Neural cell (in vitro differentiated cells): ENCODE data around the gene TTC21A. TPM values are rescaled to one million over a fixed set of nuclear protein-coding genes. Genes with fewer than 3 reads are reported as not detected.

ENCODE experiments used
- H2AFZ ChIP-seq: fragments of 200-600, 300-800 bp; sonication (generic), shearing (Covaris generic); 2 replicates; pipeline ENCODE4 v1.6.0; 2014; ENCODE audit warnings: low read depth, mild to moderate bottlenecking, antibody characterized with exemption, low read length, moderate library complexity
- H3F3A ChIP-seq: fragments of 200-600 bp; shearing (Covaris generic); 2 replicates; pipeline ENCODE4 v1.6.1; 2016; ENCODE audit warnings: mild to moderate bottlenecking, moderate library complexity, mixed read lengths, antibody characterized with exemption, low read length; ENCODE audit not compliant: insufficient read depth, poor library complexity, severe bottlenecking
- H3K27ac ChIP-seq: fragments of 200-600, 300-800 bp; sonication (generic), shearing (Covaris generic); 2 replicates; pipeline ENCODE4 v1.5.1; 2014; ENCODE audit warnings: mild to moderate bottlenecking, low read length, moderate library complexity
- H3K27me3 ChIP-seq: fragments of 300-800, 200-600 bp; sonication (generic), shearing (Covaris generic); 2 replicates; pipeline ENCODE4 v1.6.0; 2014; ENCODE audit warnings: mild to moderate bottlenecking, low read depth, low read length, moderate library complexity; ENCODE audit not compliant: insufficient read depth
- H3K36me3 ChIP-seq: fragments of 300-800, 200-600 bp; sonication (generic), shearing (Covaris generic); 2 replicates; pipeline ENCODE4 v1.5.1; 2014; ENCODE audit warnings: mild to moderate bottlenecking, antibody characterized with exemption, low read length, moderate library complexity; ENCODE audit not compliant: insufficient read depth
- H3K4me2 ChIP-seq: fragments of 300-800, 200-600 bp; sonication (generic), shearing (Covaris generic); 2 replicates; pipeline ENCODE4 v1.6.0; 2014; ENCODE audit warnings: mild to moderate bottlenecking, low read length
- H3K4me3 ChIP-seq: fragments of 300-800, 200-600 bp; sonication (generic), shearing (Covaris generic); 2 replicates; pipeline ENCODE4 v1.5.1; 2014; ENCODE audit warnings: mild to moderate bottlenecking, low read length, moderate library complexity
- H3K79me2 ChIP-seq: fragments of 200-600 bp; shearing (Covaris generic); replicated peaks from 2 replicates; pipeline ENCODE4 v1.6.0; 2014; ENCODE audit warnings: mild to moderate bottlenecking, low read length, moderate library complexity; ENCODE audit not compliant: insufficient read depth
- H3K9ac ChIP-seq: fragments of 300-800, 200-600 bp; sonication (generic), shearing (Covaris generic); 2 replicates; pipeline ENCODE4 v1.6.1; 2016; ENCODE audit warnings: mild to moderate bottlenecking, low read length, mixed read lengths
- H3K9me2 ChIP-seq: fragments of 200-600 bp; shearing (Covaris generic); 2 replicates; pipeline ENCODE4 v1.6.1; 2016; ENCODE audit warnings: mild to moderate bottlenecking, low read length, mixed read lengths; ENCODE audit not compliant: insufficient read depth
- H3K9me3 ChIP-seq: fragments of 200-600, 300-800 bp; sonication (generic), shearing (Covaris generic); 2 replicates; pipeline ENCODE4 v1.6.1; 2016; ENCODE audit warnings: mild to moderate bottlenecking, mixed run types, low read length, moderate library complexity, mixed read lengths
- H4K20me1 ChIP-seq: fragments of 200-600 bp; shearing (Covaris generic); 2 replicates; pipeline ENCODE4 v1.6.1; 2016; ENCODE audit warnings: mild to moderate bottlenecking, mixed run types; ENCODE audit not compliant: insufficient read depth
- CTCF ChIP-seq: fragments of 450-650 bp; IDR thresholded peaks from 2 replicates; pipeline ENCODE4 v1.5.1; 2014; ENCODE audit warnings: antibody characterized with exemption, mild to moderate bottlenecking, moderate library complexity; ENCODE audit not compliant: poor library complexity, severe bottlenecking
- EP300 ChIP-seq: fragments of 450-650 bp; conservative IDR thresholded peaks from 2 replicates; pipeline ENCODE4 v1.6.1; 2014; ENCODE audit warnings: antibody characterized with exemption, mild to moderate bottlenecking, moderate library complexity; ENCODE audit not compliant: poor library complexity, severe bottlenecking
- EZH2 ChIP-seq: fragments of 200-600, 300-800 bp; shearing (Covaris generic), sonication (generic); IDR thresholded peaks from 2 replicates; pipeline ENCODE4 v1.6.1; 2014; ENCODE audit warnings: antibody characterized with exemption, low read length, borderline replicate concordance, mild to moderate bottlenecking; ENCODE audit not compliant: insufficient read depth, poor library complexity, severe bottlenecking
- MXI1 ChIP-seq: fragments of 450-650 bp; conservative IDR thresholded peaks from 2 replicates; pipeline ENCODE4 v1.6.1; 2014; ENCODE audit warnings: antibody characterized with exemption, mild to moderate bottlenecking; ENCODE audit not compliant: poor library complexity, severe bottlenecking
- POLR2AphosphoS5 ChIP-seq: IDR thresholded peaks from 2 replicates; pipeline ENCODE4 v1.6.1; 2012
- RAD21 ChIP-seq: fragments of 450-650 bp; conservative IDR thresholded peaks from 2 replicates; pipeline ENCODE4 v1.6.1; 2014; ENCODE audit warnings: antibody characterized with exemption, mild to moderate bottlenecking, moderate library complexity
- REST ChIP-seq: IDR thresholded peaks from 2 replicates; pipeline ENCODE4 v1.6.1; 2012; ENCODE audit warnings: borderline replicate concordance
- SMC3 ChIP-seq: fragments of 450-650 bp; conservative IDR thresholded peaks from 2 replicates; pipeline ENCODE4 v1.6.1; 2014; ENCODE audit warnings: antibody characterized with exemption, mild to moderate bottlenecking, moderate library complexity; ENCODE audit not compliant: poor library complexity
- TAF1 ChIP-seq: IDR thresholded peaks from 2 replicates; pipeline ENCODE4 v1.6.1; 2012; ENCODE audit warnings: low read depth
- polyA plus RNA-seq: library from polyadenylated mRNA; depleted of rRNA; stranded (reverse); fragments of >200 nt; gene quantifications from 2 replicates; pipeline ENCODE4 v1.2.3, GENCODE V29; 2014

TTC21A gene
- polyA plus RNA-seq, 1 donor from 2014 or later = 6.2 TPM

- Histone ChIP-seq H3F3A (peaks cover 2% of the 10 kb centered on the region), H3K9me2 (no peaks in the 10 kb centered on the region), H3K9me3 (no peaks in the 10 kb centered on the region), H4K20me1 (no peaks in the 10 kb centered on the region), H3K79me2 (peaks cover 21% of the 10 kb centered on the region), H3K4me2 (no peak overlapping the region), H2AFZ (no peak overlapping the region), H3K4me3 (no peak overlapping the region), H3K9ac (no peak overlapping the region), H3K36me3 (peaks cover 15% of the 10 kb centered on the region), H3K27ac (no peak overlapping the region), H3K27me3 (no peaks in the 10 kb centered on the region)
- no peak for TF ChIP-seq REST
- peak; percentile 18 for TF ChIP-seq SMC3
Measured at GRCh38 chr3:39101022-39101689, 6.3 kb upstream of the TTC21A start.

DNA sequence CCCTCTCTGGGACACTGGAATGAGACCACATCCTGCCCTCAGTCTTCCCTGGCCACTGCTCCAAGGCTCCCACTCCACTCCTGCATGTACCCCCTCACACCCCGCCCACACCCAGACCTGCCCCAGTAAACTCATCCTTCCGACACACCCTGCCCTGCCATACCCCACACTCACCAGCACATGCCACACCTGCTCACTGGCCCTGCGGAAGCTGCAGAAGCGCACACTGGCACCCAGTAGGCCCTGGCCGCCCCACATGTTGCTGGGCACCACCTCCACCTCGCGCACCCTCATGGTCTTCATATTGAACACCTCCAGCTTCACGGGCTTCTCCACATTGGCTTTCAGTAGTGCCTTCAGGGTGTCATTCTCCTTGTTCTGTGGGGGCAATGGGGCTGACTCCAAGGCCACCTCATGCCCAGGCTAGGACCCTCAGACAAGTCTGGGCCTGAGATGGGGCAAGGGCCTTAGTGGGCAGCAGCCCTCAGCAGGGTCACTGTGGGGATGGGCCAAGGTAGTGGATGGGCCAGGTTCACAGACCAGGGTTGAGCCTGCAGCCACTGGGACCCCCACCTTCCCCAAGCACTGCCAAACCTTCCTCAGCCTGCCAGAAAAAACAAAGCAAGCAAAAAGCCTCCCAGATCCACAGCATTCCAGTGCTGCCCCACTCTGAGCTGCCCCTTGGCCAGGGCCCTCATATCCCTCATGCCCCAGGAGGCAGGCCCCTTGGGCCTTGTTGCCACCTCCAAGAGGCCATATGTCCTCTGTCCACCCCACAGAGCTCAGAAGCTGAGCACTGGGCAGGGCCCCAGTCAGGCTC lies 4.8 kb upstream of the TTC21A start:
- no peak overlapping the region for H3K27ac ChIP-seq
- H3K4me2 ChIP-seq = no peak overlapping the region
- H3K9me3 ChIP-seq = no peaks in the 10 kb centered on the region
- H3K9ac ChIP-seq = no peak overlapping the region
- no peaks in the 10 kb centered on the region for H3K9me2 ChIP-seq
- H3K27me3 ChIP-seq = no peaks in the 10 kb centered on the region
- TF ChIP-seq EP300 (no peak), CTCF (no peak), TAF1 (no peak), MXI1 (no peak), POLR2AphosphoS5 (no peak), EZH2 (no peak), RAD21 (no peak), REST (no peak)
- H3K36me3 ChIP-seq = peaks cover 5% of the 10 kb centered on the region
- H2AFZ ChIP-seq = no peak overlapping the region
- H4K20me1 ChIP-seq = no peaks in the 10 kb centered on the region
- H3F3A ChIP-seq = peaks cover 4% of the 10 kb centered on the region
- peaks cover 21% of the 10 kb centered on the region for H3K79me2 ChIP-seq
- H3K4me3 ChIP-seq = no peak overlapping the region
